HG03354 (cell line): ENCODE results near the gene PPM1B.
A peak's percentile ranks its signal among the peaks of the same experiment; 100 is the strongest.
"Not testable (repeated sequence)": the region's sequence is repeated elsewhere in the genome, so short reads cannot be mapped to it uniquely, and the experiment has no call there.

Source experiments
- ATAC-seq: cut with Tn5 transposase; IDR thresholded peaks from one replicate; pipeline ENCODE4 v1.9.1; 2021; ENCODE audit warnings: mild to moderate bottlenecking; ENCODE audit not compliant: unreplicated experiment, poor library complexity, severe bottlenecking

The PPM1B gene

DNA sequence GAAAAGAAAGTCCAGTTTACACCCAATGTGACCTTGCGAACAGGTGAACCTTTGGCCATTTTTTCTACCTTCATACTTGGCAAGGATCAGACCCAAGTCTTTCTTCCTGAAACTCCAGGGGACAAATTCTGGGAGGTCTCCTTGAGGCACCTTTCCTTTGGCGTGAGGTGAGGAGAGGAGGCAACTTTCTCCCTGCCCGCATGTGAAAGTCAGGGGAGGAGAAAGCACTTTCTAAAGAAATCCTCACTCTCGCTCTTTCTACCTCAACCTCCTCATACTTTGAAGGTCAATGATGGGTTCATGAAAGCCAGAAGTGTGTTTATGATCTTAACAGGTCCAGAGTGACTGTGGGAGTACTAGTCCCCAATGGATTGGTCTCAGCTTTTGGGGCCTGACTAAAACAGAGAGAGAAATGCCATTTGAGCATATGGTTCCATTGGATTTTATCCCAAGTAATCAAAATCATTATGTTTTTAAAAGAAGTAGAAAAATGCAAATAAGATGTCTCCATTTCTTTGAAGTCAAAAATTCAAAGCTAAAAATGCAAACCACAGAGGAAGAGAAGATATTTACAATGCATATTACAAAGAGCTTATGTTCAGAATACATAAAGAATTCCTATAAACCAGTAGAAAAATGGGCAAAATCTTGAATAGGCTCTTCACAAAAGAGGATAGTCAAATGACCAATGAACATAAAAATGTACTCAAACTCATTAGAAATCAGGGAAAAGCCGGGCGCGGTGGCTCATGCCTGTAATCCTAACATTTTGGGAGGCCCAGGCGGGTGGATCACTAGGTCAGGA lies 15.6 kb upstream of the PPM1B start:
- ATAC-seq, result no peak

DNA sequence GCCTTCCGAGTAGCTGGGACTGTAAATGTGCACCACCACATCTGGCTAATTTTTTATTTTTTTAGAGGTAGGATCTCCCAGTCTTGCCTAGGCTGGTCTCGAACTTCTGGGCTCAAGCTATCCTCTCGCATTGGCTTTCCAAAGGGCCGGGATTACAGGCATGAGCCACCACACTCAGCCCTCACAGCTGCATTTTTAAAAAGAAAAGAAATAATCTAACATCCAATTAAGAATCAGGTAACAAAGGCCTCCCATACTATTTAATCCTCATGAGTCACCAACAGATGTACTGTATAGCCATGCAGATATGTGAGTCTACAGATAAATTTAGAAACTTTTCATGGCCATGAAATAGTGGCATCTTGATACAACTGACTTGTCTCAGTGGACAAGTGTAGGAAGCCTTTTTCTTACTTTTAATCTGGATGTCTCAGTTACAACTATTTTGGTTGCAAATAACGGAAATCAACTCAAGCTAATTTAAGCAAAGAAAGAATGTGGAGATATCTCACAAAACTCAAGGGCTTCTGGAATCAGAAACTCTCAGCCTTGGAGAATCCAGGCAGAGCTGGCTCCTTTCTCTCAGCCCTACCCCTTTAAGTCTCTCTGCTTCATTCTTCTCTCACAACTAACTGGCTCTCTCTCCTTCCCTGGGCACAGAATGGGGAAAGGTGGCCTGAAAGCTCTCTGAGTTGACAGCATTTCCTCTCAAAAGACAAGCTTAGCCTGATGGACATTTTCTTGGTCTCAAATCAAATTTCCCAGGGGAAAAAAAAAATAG lies 12.8 kb upstream of the PPM1B start:
- no peak for ATAC-seq

DNA sequence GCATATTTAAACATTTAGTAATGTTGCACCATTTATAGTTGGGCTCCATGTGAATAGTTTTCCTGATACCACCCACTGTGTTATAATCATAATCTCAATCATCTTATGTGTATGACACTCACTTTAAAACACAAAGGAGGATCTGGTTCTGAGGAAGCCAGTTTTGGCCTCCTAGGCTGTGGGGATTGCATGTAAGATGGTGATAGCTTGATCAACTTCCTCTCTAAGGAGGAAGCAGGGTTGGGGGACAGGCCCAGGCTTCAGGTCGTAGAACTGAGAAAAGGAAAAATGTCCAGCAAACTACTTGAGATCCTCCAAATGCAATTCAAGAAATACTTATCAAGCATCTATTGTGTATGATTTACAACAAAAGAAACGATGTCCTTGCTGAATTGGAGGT lies 4.9 kb upstream of the PPM1B start:
- no peak for ATAC-seq

DNA sequence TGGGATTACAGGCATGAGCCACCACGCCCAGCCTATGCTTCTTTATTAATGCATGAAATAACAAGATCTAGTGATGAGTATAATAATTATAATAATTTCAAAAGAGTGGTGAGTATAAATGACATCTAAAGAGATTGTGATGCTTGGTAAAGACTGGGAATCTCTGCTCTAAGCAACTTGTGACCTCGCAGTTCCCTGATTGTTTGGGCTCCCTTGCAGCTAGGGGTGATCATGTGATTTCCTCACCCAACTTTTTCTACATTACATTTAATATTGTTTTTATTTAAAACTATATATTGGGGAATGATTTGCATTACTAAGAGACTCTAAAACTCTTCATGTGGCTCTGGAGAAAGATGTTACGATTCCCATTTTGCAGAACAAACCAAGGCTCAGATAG lies 4.1 kb upstream of the PPM1B start:
- ATAC-seq, result no peak

DNA sequence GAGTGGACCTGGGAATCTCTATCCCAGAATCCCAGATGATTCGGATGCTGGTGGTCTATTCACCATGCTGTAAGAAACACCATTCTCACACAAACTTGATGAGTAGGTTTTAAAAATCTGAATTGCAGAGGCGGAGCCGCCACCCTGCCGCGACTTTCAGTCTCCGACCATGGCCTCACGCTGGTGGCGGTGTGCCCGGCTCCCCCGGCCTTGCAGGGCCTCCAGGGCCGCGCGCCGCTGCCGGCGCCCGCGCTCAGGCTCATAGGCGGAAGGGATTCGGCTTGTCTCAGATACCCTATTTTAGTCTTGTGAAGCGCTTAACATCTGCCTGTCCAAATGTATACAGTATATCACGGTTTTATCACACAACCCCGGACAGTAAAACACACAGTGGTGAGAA lies 2.6 kb upstream of the PPM1B start:
- ATAC-seq, result no peak

DNA sequence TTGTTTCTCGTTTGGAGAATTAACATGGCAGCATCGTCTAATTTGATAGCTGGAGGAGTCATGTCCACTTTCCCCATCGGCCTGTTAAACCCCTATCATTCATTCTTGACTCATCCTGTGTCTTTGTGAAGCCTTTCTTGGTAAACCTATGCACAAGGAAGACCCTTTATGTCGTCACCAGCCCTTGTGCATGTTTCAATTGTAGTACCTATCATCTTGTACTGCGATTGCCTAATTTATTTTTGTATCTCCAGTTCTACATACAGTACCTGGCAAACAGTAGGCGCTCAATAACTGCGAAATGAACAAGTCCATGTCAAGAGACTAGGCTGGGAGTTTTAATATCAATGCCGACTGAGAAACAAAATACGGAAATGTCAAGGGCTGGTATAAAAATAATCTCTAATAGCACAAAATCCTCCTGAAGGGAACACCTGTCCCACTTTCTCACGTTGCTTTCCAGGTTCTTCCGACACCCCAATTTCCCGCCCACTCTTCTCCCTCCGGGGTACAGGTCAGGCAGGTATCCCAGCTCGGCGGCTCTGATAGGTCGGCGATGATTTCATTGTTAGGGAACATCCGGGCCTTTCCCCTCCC lies 1.3 kb upstream of the PPM1B start:
- no peak for ATAC-seq

DNA sequence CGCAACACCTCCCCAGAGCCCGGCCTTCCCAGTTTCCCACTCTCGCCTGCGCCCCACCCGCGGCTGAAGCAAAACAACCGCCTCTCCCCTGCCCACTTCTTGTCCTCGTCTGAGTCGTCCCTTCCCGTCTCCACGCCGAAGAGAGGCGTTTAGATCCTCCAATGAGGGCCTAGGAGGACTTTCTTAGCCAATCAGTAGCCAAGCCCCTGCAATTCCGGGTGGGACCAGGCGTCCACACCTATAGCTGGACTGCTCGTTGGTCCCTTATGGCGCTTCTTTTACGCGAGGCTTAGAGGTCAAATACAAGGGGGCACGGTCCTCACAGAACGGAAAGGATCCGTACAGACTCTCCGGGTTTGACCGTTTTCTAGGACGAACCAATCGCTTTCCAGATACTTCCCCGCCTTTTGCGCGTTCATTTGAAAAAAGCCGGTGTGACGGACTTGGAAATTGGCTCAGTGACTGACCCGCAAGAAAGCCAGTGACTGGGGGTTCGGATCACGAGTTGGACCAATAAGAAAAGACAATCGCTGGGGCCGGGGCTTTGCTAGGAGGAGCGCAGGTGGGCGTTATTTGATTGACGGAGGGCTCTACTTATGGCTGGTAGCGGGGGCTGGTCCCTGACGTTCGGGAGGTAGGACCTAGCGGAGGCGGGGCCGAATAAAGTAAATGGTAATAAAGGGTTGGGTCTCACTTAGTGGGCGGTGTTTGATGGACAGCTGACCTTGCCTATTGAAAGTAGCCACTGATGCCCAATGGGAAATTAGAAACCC lies 581 bp upstream of the PPM1B start:
- peak; percentile 84 for ATAC-seq

DNA sequence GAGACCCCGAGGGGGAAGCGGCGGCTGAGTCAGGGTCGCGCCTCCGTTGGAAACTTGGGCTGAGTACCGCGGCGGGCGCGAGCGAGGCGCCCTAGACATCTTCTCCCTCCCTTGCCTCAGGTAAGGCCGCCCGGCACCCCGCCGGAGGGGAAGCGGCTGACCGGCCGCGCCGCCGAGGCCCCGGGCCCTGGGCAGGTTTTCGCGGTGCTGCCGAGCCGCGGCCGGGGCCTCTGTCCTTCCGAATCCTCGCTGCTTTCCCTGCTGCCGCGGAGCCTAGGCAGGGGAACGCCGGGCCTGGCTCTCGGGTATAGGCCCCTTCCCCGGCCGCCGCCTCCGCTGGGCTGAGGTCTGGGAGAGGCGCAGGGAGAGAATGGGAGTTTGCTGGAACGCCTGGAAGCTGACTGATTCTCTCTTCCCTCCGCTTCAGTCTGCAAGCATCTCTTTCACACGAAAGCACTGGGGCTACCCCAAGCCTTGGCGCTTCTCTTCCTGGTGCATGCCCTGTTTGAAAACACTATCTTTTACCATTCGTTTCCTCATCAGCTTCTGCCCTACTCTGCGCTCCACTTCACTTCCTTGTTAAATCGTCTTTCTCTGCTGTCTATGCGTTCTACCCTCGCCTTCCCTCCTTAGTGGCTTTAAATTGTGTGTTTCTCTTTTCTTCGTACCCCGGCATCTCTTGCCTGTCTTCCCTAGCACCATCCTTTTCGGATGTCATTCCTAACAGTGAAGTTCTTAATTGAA lies 652 bp downstream of the PPM1B start:
- ATAC-seq, result peak; percentile 24

DNA sequence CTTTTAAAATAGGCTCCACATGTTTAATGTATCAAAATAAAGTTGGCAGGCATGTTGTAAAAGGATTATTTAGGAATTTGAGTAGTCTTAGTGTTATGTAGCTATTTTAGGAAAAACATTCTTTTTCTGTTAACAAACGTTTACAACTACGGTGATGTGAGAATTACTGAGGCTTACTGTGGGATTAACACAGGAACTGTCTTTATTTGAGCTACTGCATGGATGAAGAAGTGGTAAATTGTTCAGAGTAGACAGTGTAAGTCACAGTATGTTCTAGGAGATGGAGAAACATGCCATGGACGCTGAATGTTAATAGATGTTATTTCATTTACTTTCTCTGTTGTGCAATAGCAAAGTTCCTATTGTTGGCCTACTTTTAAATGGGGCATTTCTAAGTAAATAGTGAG lies 1.6 kb downstream of the PPM1B start:
- ATAC-seq, result no peak

DNA sequence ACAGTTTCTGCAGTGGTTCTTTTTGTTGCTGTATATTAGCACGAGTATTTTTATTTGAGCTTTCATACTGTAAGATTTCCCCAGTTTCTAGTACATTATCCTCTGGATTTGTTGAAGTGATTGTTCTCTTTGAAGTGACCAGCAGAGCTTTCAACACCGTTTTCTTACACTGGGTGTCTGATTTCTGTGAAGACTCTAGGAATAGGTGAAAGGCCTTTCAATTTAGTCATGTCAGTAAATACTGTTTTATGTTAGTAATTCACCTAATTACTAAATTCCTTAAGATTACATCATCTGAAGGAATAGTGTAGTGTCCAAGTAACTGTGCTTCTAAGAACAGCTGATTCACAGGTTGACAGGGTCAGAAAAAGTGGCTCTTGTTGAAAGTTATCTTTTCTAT lies 2.3 kb downstream of the PPM1B start:
- ATAC-seq, result no peak

DNA sequence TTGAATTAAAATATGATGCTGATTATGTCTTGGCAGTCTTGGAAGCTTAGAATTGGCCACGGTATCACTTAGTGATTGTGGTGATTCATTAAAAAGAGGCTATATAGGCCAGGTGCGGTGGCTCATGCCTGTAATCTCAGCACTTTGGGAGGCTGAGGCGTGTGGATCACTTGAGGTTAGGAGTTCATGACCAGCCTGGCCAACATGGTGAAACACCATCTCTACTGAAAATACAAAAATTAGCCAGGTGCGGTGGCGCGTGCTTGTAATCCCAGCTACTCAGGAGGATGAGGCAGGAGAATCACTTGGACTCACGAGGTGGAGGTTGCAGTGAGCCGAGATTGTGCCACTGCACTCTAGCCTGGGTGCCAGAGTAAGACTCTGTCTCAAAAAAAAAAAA lies 2.8 kb downstream of the PPM1B start:
- not testable (repeated sequence) for ATAC-seq

DNA sequence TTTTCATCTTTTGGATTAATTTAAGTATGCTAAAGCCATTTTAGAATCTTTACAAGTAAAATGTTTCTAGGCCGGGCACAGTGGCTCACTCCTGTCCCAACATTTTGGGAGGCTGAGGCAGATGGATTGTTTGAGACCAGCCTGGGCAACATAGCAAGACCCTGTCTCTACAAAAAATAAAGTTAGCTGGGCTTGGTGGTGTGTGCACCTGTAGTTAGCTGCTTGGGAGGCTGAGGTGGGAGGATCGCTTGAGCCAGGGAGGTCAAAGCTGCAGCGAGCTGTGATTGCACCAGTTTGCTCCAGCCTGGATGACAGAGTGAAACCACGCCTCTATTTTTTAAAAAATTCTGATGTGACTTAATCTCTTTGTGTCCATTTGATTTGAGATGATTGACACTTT lies 3.9 kb downstream of the PPM1B start:
- no peak for ATAC-seq

DNA sequence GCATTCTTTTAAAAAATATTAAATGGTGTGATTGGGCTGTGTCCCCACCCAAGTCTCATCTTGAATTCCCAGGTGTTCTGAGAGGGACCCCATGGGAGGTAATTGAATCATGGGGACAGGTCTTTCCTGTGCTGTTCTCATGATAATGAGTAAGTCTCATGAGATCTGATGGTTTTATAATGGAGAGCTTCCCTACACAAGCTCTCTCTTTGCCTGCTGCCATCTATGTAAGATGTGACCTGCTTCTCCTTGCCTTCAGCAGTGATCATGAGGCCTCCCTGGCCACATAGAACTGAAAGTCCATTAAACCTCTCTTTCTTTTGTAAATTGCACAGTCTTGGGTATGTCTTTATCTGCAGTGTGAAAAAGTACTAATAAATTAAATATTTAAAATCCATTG lies 10.3 kb downstream of the PPM1B start:
- no peak for ATAC-seq

DNA sequence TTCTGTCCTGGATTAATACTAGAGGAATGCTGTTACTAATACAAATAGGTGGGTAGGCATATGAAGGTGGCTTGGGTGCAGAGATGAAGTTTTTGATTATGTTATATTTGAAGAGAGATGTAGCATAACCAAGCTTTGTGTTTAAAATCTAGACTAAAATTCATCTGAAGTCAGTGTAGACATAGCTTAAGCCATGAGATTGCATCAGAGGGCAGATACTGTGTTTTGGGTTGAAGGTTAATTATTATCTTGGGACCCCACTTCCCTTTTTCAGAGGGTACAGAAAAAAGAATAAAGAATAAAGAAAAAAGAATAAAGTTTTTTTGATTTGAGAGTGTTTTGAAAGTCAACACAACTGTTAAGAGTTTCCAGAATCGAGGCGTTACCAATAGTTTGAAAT lies 13.0 kb downstream of the PPM1B start:
- ATAC-seq, result no peak

DNA sequence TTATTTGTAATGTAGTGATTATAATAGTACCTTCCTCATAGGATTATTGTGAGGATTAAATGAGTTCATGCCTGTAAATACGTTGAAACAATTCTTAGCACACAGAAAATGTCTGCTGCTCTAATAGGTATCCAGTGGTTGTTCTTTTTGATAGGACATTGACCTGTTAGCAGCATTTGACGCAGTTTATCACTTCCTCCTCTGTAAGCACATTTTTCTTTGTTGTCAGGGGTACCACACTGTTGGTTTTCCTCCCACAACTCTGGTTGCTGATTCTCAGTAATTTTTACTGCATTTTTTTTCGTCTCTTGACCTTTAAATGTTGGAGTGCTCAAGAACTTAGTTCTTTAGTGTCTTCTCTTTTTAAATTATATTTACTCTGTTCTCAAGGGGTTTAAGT lies 15.4 kb downstream of the PPM1B start:
- ATAC-seq, result no peak

DNA sequence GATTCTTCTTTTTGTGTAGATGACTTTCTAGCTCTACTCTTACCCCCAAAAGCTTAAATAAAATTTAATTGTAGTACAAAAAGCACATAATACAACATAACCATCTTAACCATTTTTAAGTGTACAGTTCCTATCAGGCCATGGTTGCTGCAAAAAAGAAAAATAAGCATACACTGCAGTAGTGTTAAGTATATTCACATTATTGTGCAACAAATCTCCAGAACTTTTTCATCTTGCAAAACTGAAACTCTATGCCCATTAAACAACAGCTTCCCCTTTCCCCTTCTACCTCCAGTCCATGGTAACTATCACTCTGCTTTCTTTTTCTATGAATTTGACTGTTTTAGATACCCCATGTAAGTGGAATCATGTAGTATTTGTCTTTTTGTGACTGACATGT lies 18.1 kb downstream of the PPM1B start:
- ATAC-seq, result no peak

DNA sequence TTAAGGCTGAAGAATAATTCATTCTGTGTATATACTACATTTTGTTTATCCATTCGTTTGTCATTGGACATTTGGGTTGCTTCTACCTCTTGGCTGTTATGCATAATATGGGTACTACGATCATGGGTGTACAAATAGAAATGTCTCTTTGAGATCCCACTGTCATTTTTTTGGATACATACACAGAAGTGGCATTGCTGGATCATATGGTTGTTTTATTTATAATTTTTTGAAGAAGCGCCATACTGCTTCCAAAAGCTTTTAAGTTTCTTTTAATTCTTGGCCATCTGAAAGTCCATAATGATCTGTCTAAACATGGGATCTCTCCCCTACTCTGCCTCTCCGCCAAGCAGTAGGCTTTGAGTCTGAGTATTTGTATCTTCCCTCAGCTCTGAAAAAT lies 18.6 kb downstream of the PPM1B start:
- ATAC-seq, result no peak

DNA sequence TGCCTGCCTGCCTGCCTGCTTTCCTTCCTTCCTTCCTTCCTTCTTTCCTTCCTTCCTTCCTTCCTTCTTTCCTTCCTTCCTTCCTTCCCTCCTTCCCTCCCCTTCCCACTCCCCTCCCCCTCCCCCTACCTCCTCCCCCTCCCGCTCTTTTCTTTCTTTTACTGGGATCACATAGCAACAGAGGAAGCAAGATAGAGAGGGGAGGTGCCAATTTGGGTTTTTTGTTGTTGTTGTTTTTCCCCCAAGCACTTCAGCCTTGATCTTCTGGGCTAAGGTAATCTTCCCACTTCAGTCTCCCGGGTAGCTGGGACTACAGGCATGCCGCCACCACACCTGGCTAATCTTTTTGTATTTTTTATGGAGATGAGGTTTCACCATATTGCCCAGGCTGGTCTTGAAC lies 20.0 kb downstream of the PPM1B start:
- ATAC-seq, result no peak

DNA sequence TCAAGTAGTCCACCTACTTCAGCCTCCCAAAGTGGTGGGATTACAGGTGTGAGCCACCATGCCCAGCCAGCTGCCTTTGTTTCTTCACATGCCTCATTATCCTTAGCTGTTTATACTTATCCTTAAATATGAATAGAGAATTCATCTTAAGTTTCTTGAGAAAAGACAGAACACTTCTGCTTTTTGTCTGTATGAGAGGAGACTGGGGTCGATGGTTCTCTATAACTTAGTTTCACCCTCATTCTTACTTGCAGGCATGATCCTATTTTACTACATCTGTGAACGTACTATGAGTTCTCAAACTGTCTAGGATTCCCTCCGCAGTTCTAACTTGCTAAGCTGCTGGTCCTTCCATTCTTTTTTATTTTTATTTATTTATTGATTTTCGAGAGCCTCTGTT lies 20.4 kb downstream of the PPM1B start:
- no peak for ATAC-seq

DNA sequence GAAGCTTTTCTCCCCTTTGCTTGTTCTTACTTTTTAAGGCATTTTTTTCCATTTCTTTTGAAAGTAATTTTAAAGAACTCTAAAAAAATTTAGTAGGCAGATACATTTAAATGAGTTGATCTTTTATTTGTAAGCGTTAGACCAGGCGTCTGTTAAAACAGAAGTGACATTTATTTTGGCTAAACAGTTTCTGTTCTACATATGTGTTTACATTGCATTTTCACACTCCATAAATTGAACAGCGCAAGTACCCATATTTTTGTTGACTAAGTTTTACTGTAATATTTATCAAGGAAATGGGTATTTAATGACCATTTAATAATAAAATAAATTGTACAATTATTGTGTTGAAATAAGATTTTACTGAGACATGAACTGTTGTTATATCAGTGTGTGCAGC lies 21.9 kb downstream of the PPM1B start:
- ATAC-seq, result no peak
